ENCODE measurements around the gene MPPED2.

Gene MPPED2

GRCh38 chr11:30454111-30454510 is 132.0 kb downstream of the MPPED2 start:
- no peak for TF ChIP-seq GABPA (IDR thresholded peaks at IDR 0.05; ENCODE audit: low read depth)
- no peak for TF ChIP-seq REST (IDR thresholded peaks at IDR 0.05; ENCODE audit: insufficient replicate concordance, low read depth)
- TF ChIP-seq CTCF (IDR thresholded peaks at IDR 0.05; ENCODE audit: insufficient read depth, low read length) = no peak
- no peak for TF ChIP-seq POLR2AphosphoS5 (IDR thresholded peaks at IDR 0.05; ENCODE audit: low read depth)
- no peak for TF ChIP-seq SPI1 (IDR thresholded peaks at IDR 0.05; ENCODE audit: borderline replicate concordance, low read depth)
- no peak overlapping the region for H3K4me3 ChIP-seq (replicated peaks; ENCODE audit: insufficient read depth, low read length)
- no peaks in the 10 kb centered on the region for H3K27me3 ChIP-seq (ENCODE audit: insufficient read depth, poor library complexity, severe bottlenecking)
- DNase-seq (ENCODE audit: low read depth in 1 of 2, low spot score in 1 of 2) = no peak
- H3K27ac ChIP-seq (replicated peaks) = no peak overlapping the region

DNA sequence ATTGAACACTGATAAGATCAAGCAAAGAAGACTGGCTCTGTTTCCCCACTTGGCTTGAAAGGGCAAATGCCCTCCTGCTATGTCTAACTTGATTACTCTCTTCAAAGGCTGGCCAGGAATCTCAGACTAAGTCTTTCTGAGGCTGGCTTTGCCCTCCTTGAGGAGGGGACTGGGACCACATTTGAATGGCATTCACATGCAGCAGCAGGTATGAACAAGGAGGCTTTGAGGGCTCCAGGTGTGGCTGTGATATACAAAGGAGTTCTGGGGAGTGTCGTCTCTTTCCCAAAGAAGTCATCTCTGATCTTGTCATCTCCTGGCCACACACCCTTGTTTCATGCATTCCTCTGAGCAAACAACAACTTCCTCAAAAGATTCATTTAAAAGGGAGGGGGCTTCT is 132.4 kb downstream of the MPPED2 start:
- no peaks in the 10 kb centered on the region for H3K27me3 ChIP-seq (ENCODE audit: insufficient read depth, poor library complexity, severe bottlenecking)
- no peak for TF ChIP-seq POLR2AphosphoS5 (IDR thresholded peaks at IDR 0.05; ENCODE audit: low read depth)
- no peak for TF ChIP-seq GABPA (IDR thresholded peaks at IDR 0.05; ENCODE audit: low read depth)
- no peak for TF ChIP-seq REST (IDR thresholded peaks at IDR 0.05; ENCODE audit: insufficient replicate concordance, low read depth)
- H3K4me3 ChIP-seq (replicated peaks; ENCODE audit: insufficient read depth, low read length) = no peak overlapping the region
- no peak overlapping the region for H3K27ac ChIP-seq (replicated peaks)
- no peak for DNase-seq (ENCODE audit: low read depth in 1 of 2, low spot score in 1 of 2)

GRCh38 chr11:30452842-30453241 is 133.3 kb downstream of the MPPED2 start:
- no peaks in the 10 kb centered on the region for H3K27me3 ChIP-seq (ENCODE audit: insufficient read depth, poor library complexity, severe bottlenecking)
- no peak for TF ChIP-seq SPI1 (IDR thresholded peaks at IDR 0.05; ENCODE audit: borderline replicate concordance, low read depth)
- TF ChIP-seq GABPA (IDR thresholded peaks at IDR 0.05; ENCODE audit: low read depth) = no peak
- no peak for TF ChIP-seq CTCF (IDR thresholded peaks at IDR 0.05; ENCODE audit: insufficient read depth, low read length)
- no peak for TF ChIP-seq REST (IDR thresholded peaks at IDR 0.05; ENCODE audit: insufficient replicate concordance, low read depth)
- TF ChIP-seq POLR2AphosphoS5 (IDR thresholded peaks at IDR 0.05; ENCODE audit: low read depth) = no peak
- no peak overlapping the region for H3K4me3 ChIP-seq (replicated peaks; ENCODE audit: insufficient read depth, low read length)
- no peak overlapping the region for H3K27ac ChIP-seq (replicated peaks)
- DNase-seq (ENCODE audit: low read depth in 1 of 2, low spot score in 1 of 2) = no peak

GRCh38 chr11:30452114-30452513 is 134.0 kb downstream of the MPPED2 start:
- DNase-seq (ENCODE audit: low read depth in 1 of 2, low spot score in 1 of 2) = no peak
- no peaks in the 10 kb centered on the region for H3K27me3 ChIP-seq (ENCODE audit: insufficient read depth, poor library complexity, severe bottlenecking)
- TF ChIP-seq REST (IDR thresholded peaks at IDR 0.05; ENCODE audit: insufficient replicate concordance, low read depth) (no peak), SPI1 (IDR thresholded peaks at IDR 0.05; ENCODE audit: borderline replicate concordance, low read depth) (no peak), GABPA (IDR thresholded peaks at IDR 0.05; ENCODE audit: low read depth) (no peak), CTCF (IDR thresholded peaks at IDR 0.05; ENCODE audit: insufficient read depth, low read length) (no peak), POLR2AphosphoS5 (IDR thresholded peaks at IDR 0.05; ENCODE audit: low read depth) (no peak)
- no peak overlapping the region for H3K4me3 ChIP-seq (replicated peaks; ENCODE audit: insufficient read depth, low read length)
- H3K27ac ChIP-seq (replicated peaks) = no peak overlapping the region

All from HL-60 (cell line).